Central memory CD8-positive, alpha-beta T cell (primary cell): ENCODE measurements around the gene TMEM53.
"Not testable (repeated sequence)": the region's sequence is repeated elsewhere in the genome, so short reads cannot be mapped to it uniquely, and the experiment has no call there.

Experiments
- ATAC-seq: fragments of 150-1000 bp; cut with Tn5 transposase; replicated peaks from 2 replicates; pipeline ENCODE4 v1.10.0; 2022; ENCODE audit warnings: mild to moderate bottlenecking, moderate FRiP score, moderate number of reproducible peaks; ENCODE audit not compliant: poor library complexity, severe bottlenecking; ENCODE audit errors: extremely low read depth
- DNase-seq, 2 donors: peaks; one replicate each; pipeline ENCODE4 v3.0.0; 2021; ENCODE audit warnings: low spot score in 2 of 2
- H3K27ac Mint-ChIP-seq: one replicate; pipeline ENCODE4 v1.8.0; 2022; ENCODE audit warnings: low read depth, mild to moderate bottlenecking, moderate library complexity, mixed read lengths
- H3K27me3 Mint-ChIP-seq: one replicate; pipeline ENCODE4 v1.8.0; 2022; ENCODE audit warnings: mixed read lengths
- H3K36me3 Mint-ChIP-seq: one replicate; pipeline ENCODE4 v1.8.0; 2022; ENCODE audit warnings: mild to moderate bottlenecking, moderate library complexity, mixed read lengths; ENCODE audit not compliant: insufficient read depth
- H3K4me1 Mint-ChIP-seq: one replicate; pipeline ENCODE4 v1.8.0; 2022; ENCODE audit warnings: mixed read lengths
- H3K4me3 Mint-ChIP-seq: one replicate; pipeline ENCODE4 v1.8.0; 2022; ENCODE audit warnings: mild to moderate bottlenecking, moderate library complexity, mixed read lengths
- H3K9me3 Mint-ChIP-seq: one replicate; pipeline ENCODE4 v1.8.0; 2022; ENCODE audit warnings: mixed read lengths

TMEM53 gene

DNA sequence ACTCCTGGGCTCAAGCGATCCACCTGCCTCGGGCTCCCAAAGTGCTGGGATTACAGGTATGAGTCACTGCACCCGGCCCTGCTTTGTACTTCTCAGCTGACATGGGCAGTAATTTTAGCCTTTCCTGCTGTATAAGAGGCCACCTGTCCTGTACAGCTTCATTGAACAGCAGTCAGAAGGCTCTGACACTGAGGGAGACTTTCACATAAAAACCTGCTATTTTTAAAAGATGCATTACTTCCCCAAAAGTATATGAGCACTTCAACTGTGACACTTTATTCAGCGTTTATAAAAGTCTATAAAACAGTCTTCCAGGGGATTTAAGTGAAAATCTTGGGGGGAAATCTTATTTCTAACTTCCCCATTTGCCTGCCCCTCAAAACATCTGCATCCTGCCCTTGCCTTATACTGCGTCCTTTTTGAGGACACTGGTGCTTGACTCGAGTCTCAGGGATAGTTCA, 39.1 kb upstream of the TMEM53 start:
- Mint-ChIP-seq H3K9me3 (no peaks in the 10 kb centered on the region), H3K27ac (no peak overlapping the region)

DNA sequence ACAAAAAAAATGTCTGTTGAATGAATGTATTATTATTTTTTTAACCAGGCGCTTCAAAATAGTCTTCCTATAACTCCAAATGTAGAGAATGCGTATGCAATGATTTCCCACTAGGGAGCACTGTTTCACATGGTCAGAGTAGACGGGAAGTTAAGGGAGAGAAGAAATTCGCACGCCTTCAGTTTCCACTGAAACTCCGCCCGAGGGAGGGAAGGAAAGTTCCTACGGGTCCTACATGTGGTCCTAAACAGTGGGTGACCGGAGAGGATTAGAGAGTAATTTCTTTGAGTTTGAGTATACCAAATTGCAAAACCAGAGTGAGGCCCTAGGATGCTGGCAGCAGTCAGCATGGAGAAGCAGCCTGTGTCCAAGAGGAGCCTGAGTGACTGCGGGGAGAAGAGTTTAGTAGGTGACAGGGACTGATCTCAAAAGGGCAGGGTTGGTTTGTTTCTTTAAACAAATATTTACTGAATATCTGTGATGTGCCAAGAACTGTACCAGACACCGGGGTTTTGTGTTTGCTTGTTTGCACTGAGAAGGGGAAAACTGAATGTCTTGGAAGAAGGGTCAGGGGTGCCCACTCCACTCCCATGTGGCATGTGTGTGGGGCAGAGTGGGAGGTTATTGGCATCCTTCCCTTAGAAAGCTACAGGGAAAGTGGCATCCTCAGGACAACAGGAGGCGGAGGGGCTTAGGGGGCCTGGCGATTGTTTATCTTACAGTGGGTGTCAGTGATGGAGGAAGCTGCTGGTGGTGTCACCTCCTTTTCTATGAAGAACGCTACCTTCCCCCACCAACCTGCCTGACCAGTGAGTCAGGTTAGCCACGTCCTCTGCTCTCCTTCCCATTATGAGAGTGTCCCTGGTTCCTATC, 33.9 kb upstream of the TMEM53 start:
- H3K36me3 Mint-ChIP-seq, result no peaks in the 10 kb centered on the region
- H3K27ac Mint-ChIP-seq, result peak overlapping the region; percentile 12
- H3K9me3 Mint-ChIP-seq, result no peaks in the 10 kb centered on the region
- no peak for DNase-seq
- peak; percentile 58 for ATAC-seq
- peaks cover 10% of the 10 kb centered on the region for H3K27me3 Mint-ChIP-seq
- H3K4me1 Mint-ChIP-seq, result peaks cover 6% of the 10 kb centered on the region
- H3K4me3 Mint-ChIP-seq, result peak overlapping the region; percentile 14

More for the DNA sequence above, 39.1 kb upstream of the TMEM53 start:
- H3K4me1 Mint-ChIP-seq, result peaks cover 33% of the 10 kb centered on the region
- no peaks in the 10 kb centered on the region for H3K36me3 Mint-ChIP-seq
- DNase-seq, result no peak
- peaks cover 10% of the 10 kb centered on the region for H3K27me3 Mint-ChIP-seq
- no peak for ATAC-seq
- H3K4me3 Mint-ChIP-seq, result no peak overlapping the region

GRCh38 chr1:44707112-44707881, 33.0 kb upstream of the TMEM53 start:
- Mint-ChIP-seq H3K4me3 (no peak overlapping the region), H3K4me1 (peaks cover 6% of the 10 kb centered on the region), H3K36me3 (no peaks in the 10 kb centered on the region), H3K27ac (no peak overlapping the region), H3K9me3 (no peaks in the 10 kb centered on the region), H3K27me3 (peaks cover 10% of the 10 kb centered on the region)
- no peak for DNase-seq
- ATAC-seq, result no peak

DNA sequence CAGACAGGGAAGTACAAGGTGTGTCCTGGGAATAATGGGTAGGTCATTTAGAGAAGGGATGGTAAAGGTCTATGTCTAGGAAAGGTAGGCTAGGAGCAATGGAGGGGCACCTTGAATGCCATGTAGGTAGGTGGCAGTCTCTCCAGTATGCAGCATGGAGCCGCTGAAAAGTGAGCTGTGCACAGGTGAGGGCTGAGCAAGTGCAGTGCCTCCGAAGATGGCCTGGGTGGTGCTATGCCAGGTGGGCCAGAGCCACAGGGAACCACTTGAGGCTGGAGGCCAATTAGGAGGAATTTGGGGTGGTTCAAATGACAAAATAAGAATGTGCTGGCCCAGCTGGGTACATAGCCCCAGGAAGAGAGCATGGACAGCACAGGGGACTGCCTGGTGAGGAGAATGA, 31.7 kb upstream of the TMEM53 start:
- no peaks in the 10 kb centered on the region for H3K9me3 Mint-ChIP-seq
- DNase-seq (no peak), ATAC-seq (no peak)
- no peak overlapping the region for H3K27ac Mint-ChIP-seq
- H3K4me3 Mint-ChIP-seq, result no peak overlapping the region
- peaks cover 10% of the 10 kb centered on the region for H3K27me3 Mint-ChIP-seq
- no peaks in the 10 kb centered on the region for H3K36me3 Mint-ChIP-seq
- H3K4me1 Mint-ChIP-seq, result peaks cover 6% of the 10 kb centered on the region

GRCh38 chr1:44705470-44705869, 31.2 kb upstream of the TMEM53 start:
- ATAC-seq (no peak), DNase-seq (no peak)
- peaks cover 10% of the 10 kb centered on the region for H3K27me3 Mint-ChIP-seq
- no peaks in the 10 kb centered on the region for H3K36me3 Mint-ChIP-seq
- no peaks in the 10 kb centered on the region for H3K9me3 Mint-ChIP-seq
- no peak overlapping the region for H3K27ac Mint-ChIP-seq
- H3K4me1 Mint-ChIP-seq, result peaks cover 6% of the 10 kb centered on the region
- H3K4me3 Mint-ChIP-seq, result no peak overlapping the region

GRCh38 chr1:44701141-44701573, 26.9 kb upstream of the TMEM53 start:
- H3K4me1 Mint-ChIP-seq, result peaks cover 6% of the 10 kb centered on the region
- H3K36me3 Mint-ChIP-seq, result peaks cover 1% of the 10 kb centered on the region
- H3K4me3 Mint-ChIP-seq, result no peak overlapping the region
- no peaks in the 10 kb centered on the region for H3K27me3 Mint-ChIP-seq
- DNase-seq (no peak), ATAC-seq (no peak)
- H3K9me3 Mint-ChIP-seq, result no peaks in the 10 kb centered on the region
- H3K27ac Mint-ChIP-seq, result no peak overlapping the region

- peaks cover 1% of the 10 kb centered on the region for H3K36me3 Mint-ChIP-seq
- H3K27ac Mint-ChIP-seq, result no peak overlapping the region
- no peaks in the 10 kb centered on the region for H3K9me3 Mint-ChIP-seq
- DNase-seq, result no peak
- no peaks in the 10 kb centered on the region for H3K27me3 Mint-ChIP-seq
- H3K4me3 Mint-ChIP-seq, result no peak overlapping the region
- no peak for ATAC-seq
- peaks cover 6% of the 10 kb centered on the region for H3K4me1 Mint-ChIP-seq
Observed at GRCh38 chr1:44700573-44700972, 26.3 kb upstream of the TMEM53 start.

DNA sequence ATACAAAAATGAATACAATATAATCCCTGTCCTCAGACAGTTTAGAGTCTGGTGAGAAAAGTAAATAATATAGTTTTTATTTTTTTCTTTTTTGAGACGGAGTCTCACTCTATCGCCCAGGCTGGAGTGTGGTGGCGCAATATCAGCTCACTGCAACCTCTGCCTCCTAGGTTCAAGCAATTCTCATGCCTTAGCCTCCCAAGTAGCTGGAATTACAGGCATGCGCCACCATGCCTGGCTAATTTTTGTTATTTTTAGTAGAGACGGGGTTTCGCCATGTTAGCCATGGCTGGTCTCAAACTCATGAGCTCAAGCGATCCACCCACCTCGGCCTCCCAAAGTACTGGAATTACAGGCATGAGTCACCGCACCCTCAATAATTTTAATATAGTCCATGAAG, 25.1 kb upstream of the TMEM53 start:
- H3K4me1 Mint-ChIP-seq, ATAC-seq, DNase-seq, H3K27me3 Mint-ChIP-seq, H3K27ac Mint-ChIP-seq, H3K9me3 Mint-ChIP-seq, H3K4me3 Mint-ChIP-seq, H3K36me3 Mint-ChIP-seq: not testable (repeated sequence)

- peaks cover 1% of the 10 kb centered on the region for H3K36me3 Mint-ChIP-seq
- H3K27me3 Mint-ChIP-seq, result no peaks in the 10 kb centered on the region
- DNase-seq (no peak), ATAC-seq (no peak)
- peaks cover 6% of the 10 kb centered on the region for H3K4me1 Mint-ChIP-seq
- H3K9me3 Mint-ChIP-seq, result no peaks in the 10 kb centered on the region
- H3K27ac Mint-ChIP-seq, result no peak overlapping the region
- no peak overlapping the region for H3K4me3 Mint-ChIP-seq
Observed at GRCh38 chr1:44698138-44698537, 23.9 kb upstream of the TMEM53 start.

GRCh38 chr1:44696789-44697345, 22.6 kb upstream of the TMEM53 start:
- Mint-ChIP-seq H3K4me3 (peak overlapping the region; percentile 36), H3K9me3 (no peaks in the 10 kb centered on the region), H3K27me3 (peaks cover under 1% of the 10 kb centered on the region), H3K4me1 (peaks cover 6% of the 10 kb centered on the region), H3K36me3 (peaks cover 3% of the 10 kb centered on the region), H3K27ac (peak overlapping the region; percentile 77)
- peak in 1 of 2 donors; percentile 18 for DNase-seq
- ATAC-seq, result peak; percentile 94

GRCh38 chr1:44696101-44696500, 21.8 kb upstream of the TMEM53 start:
- H3K4me1 Mint-ChIP-seq, result peaks cover 6% of the 10 kb centered on the region
- DNase-seq (no peak), ATAC-seq (no peak)
- peak overlapping the region; percentile 26 for H3K27ac Mint-ChIP-seq
- H3K27me3 Mint-ChIP-seq, result peaks cover 8% of the 10 kb centered on the region
- H3K4me3 Mint-ChIP-seq, result no peak overlapping the region
- H3K9me3 Mint-ChIP-seq, result no peaks in the 10 kb centered on the region
- peaks cover 3% of the 10 kb centered on the region for H3K36me3 Mint-ChIP-seq

- no peak for DNase-seq
- peaks cover 6% of the 10 kb centered on the region for H3K4me1 Mint-ChIP-seq
- peaks cover 11% of the 10 kb centered on the region for H3K27me3 Mint-ChIP-seq
- H3K27ac Mint-ChIP-seq, result peak overlapping the region; percentile 26
- ATAC-seq, result no peak
- peaks cover 3% of the 10 kb centered on the region for H3K36me3 Mint-ChIP-seq
- no peak overlapping the region for H3K4me3 Mint-ChIP-seq
- H3K9me3 Mint-ChIP-seq, result no peaks in the 10 kb centered on the region
Observed at GRCh38 chr1:44695671-44696070, 21.4 kb upstream of the TMEM53 start.
